Mucosa of stomach (tissue), 1 donor: Measurements from ENCODE around the gene TMEM270.
"Not testable (repeated sequence)": the region's sequence is repeated elsewhere in the genome, so short reads cannot be mapped to it uniquely, and the experiment has no call there.

Source experiments
- H3K27me3 ChIP-seq: one replicate; pipeline ENCODE4 v1.7.0; 2013; ENCODE audit warnings: mild to moderate bottlenecking, low read length; ENCODE audit not compliant: control insufficient read depth, insufficient read depth
- H3K36me3 ChIP-seq: one replicate; pipeline ENCODE4 v1.7.0; 2013; ENCODE audit warnings: low read length; ENCODE audit not compliant: control insufficient read depth, insufficient read depth
- H3K4me1 ChIP-seq: one replicate; pipeline ENCODE4 v1.7.0; 2013; ENCODE audit warnings: mild to moderate bottlenecking, low read length; ENCODE audit not compliant: control insufficient read depth, insufficient read depth
- H3K4me3 ChIP-seq: one replicate; pipeline ENCODE4 v1.7.0; 2013; ENCODE audit warnings: low read length
- H3K9ac ChIP-seq: one replicate; pipeline ENCODE4 v1.7.0; 2013; ENCODE audit warnings: mild to moderate bottlenecking, low read length, moderate library complexity
- H3K9me3 ChIP-seq: one replicate; pipeline ENCODE4 v1.7.0; 2013; ENCODE audit warnings: mild to moderate bottlenecking, low read length, moderate library complexity; ENCODE audit not compliant: control insufficient read depth
- donor health status: Pancreatic carcinoma.

The TMEM270 gene

GRCh38 chr7:73834626-73835191 lies 26.2 kb upstream of the TMEM270 start:
- H3K9ac ChIP-seq: no peak overlapping the region
- H3K9me3 ChIP-seq: no peaks in the 10 kb centered on the region
- peaks cover 30% of the 10 kb centered on the region for H3K4me1 ChIP-seq
- no peaks in the 10 kb centered on the region for H3K36me3 ChIP-seq
- H3K27me3 ChIP-seq: peaks cover 32% of the 10 kb centered on the region
- H3K4me3 ChIP-seq: no peak overlapping the region

- not testable (repeated sequence) for H3K9ac ChIP-seq, H3K4me3 ChIP-seq, H3K9me3 ChIP-seq, H3K36me3 ChIP-seq
- H3K27me3 ChIP-seq: peaks cover 11% of the 10 kb centered on the region
- H3K4me1 ChIP-seq: peaks cover 20% of the 10 kb centered on the region
Observed at GRCh38 chr7:73837167-73837566, 23.8 kb upstream of the TMEM270 start.

- Histone ChIP-seq H3K36me3 (no peaks in the 10 kb centered on the region), H3K9me3 (no peaks in the 10 kb centered on the region), H3K4me1 (peaks cover 8% of the 10 kb centered on the region), H3K27me3 (peaks cover 6% of the 10 kb centered on the region), H3K9ac (no peak overlapping the region), H3K4me3 (no peak overlapping the region)
Observed at GRCh38 chr7:73838642-73839041, 22.3 kb upstream of the TMEM270 start.

DNA sequence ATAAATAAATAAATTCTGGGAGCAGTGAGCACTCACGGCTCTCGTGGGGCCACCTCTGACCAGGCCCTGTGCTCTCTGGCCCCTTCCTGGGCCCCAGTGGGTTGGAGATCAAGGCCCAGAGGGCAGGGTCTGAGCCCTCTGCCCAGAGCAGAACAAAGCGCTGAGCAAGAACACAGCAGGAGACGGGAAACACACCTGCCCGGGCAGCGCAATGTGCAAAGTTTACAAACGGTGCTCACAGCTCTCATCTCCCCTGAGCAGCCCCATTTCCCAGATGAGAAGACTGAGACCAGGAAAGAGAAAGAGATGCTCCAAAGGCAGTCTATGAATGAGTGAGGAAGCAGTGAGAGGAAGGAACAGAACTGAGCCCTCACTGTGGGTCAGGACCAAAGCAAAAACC lies 21.7 kb upstream of the TMEM270 start:
- Histone ChIP-seq H3K9ac (no peak overlapping the region), H3K9me3 (no peaks in the 10 kb centered on the region), H3K27me3 (peaks cover 11% of the 10 kb centered on the region), H3K36me3 (no peaks in the 10 kb centered on the region), H3K4me3 (no peak overlapping the region), H3K4me1 (peaks cover 8% of the 10 kb centered on the region)

- no peak overlapping the region for H3K4me3 ChIP-seq
- no peaks in the 10 kb centered on the region for H3K36me3 ChIP-seq
- H3K9me3 ChIP-seq: no peaks in the 10 kb centered on the region
- H3K27me3 ChIP-seq: peaks cover 11% of the 10 kb centered on the region
- no peak overlapping the region for H3K9ac ChIP-seq
- peaks cover 8% of the 10 kb centered on the region for H3K4me1 ChIP-seq
Observed at GRCh38 chr7:73839743-73840714, 20.9 kb upstream of the TMEM270 start.

- no peaks in the 10 kb centered on the region for H3K9me3 ChIP-seq
- no peaks in the 10 kb centered on the region for H3K36me3 ChIP-seq
- H3K4me3 ChIP-seq: no peak overlapping the region
- peaks cover 8% of the 10 kb centered on the region for H3K4me1 ChIP-seq
- no peak overlapping the region for H3K9ac ChIP-seq
- H3K27me3 ChIP-seq: peaks cover 11% of the 10 kb centered on the region
Observed at GRCh38 chr7:73840715-73841379, 20.1 kb upstream of the TMEM270 start.

DNA sequence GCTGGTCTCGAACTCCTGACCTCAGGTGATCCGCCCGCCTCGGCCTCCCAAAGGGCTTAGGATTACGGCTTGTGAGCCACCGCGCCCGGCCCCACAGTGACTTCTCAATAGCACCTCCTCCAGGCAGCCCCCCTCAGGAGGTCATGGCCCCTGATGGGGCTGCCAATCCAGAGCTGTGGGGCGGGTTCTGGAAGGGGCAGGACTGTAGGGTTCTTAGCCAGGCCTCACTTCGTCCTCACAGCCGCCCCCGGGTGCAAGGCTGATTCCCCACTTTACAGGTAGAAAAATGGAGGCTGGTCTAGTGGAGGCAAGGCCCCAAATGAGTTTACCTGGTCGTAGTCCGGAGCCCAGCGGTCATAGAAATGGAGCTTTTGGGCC lies 19.3 kb upstream of the TMEM270 start:
- H3K27me3 ChIP-seq: peaks cover 11% of the 10 kb centered on the region
- no peaks in the 10 kb centered on the region for H3K36me3 ChIP-seq
- peak overlapping the region; percentile 57 for H3K4me3 ChIP-seq
- no peaks in the 10 kb centered on the region for H3K9me3 ChIP-seq
- peaks cover 8% of the 10 kb centered on the region for H3K4me1 ChIP-seq
- H3K9ac ChIP-seq: peak overlapping the region; percentile 66

DNA sequence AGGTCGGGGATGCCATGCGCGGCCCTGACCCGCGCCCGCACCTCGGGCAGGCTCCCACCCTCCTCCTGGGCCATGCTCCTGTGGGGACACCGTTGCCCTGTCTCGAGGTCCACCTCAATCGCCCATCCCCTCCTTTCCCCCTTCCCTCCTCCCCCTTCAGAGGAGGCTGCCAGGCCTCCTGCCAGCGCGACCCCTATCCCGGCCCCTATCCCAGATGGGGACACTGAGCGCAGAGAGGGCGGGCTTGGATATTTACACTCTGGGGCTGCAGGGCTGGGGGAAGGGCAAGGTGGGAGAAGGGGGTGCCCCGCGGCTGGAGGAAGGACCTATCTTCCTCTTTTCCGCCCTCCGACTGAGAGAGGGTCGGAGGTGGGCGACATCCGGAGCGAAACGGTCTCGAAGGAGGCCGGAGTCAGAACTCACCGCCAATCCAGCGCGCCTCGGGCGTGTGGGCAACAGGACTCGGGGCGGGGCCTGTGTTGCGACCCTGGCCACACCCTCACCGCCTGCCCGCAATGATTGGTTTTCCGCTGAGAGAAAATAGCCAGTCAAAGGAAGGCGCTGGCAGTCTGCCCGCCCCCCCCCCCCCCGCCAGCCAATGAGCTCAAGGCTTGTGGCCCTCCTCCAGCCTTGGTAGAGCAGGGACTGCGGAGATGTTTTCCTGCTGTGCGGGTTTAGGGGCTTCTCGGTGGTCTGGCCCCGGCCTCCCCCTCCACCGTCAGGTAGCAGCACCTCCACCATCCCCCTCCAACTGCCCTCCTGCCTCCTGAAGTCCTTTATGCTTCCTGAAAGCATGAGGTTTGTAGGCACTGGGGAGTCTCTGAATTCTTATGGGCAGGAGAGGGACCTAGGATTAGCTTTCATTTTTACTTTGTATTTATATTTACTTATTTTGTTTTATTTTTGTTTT lies 18.6 kb upstream of the TMEM270 start, which contains the start of gene METTL27:
Gene METTL27 (minus strand): TSS at position 450 of the 910 bp plus-strand sequence. CDS start 376 bp downstream, at position 74.
- peaks cover 8% of the 10 kb centered on the region for H3K4me1 ChIP-seq
- H3K9ac ChIP-seq: peak within 1 kb of the TSS; percentile 66
- H3K9me3 ChIP-seq: no peaks in the 10 kb centered on the region
- peaks cover 11% of the 10 kb centered on the region for H3K27me3 ChIP-seq
- peak within 1 kb of the TSS; percentile 57 for H3K4me3 ChIP-seq
- no peaks in the 10 kb centered on the region for H3K36me3 ChIP-seq

DNA sequence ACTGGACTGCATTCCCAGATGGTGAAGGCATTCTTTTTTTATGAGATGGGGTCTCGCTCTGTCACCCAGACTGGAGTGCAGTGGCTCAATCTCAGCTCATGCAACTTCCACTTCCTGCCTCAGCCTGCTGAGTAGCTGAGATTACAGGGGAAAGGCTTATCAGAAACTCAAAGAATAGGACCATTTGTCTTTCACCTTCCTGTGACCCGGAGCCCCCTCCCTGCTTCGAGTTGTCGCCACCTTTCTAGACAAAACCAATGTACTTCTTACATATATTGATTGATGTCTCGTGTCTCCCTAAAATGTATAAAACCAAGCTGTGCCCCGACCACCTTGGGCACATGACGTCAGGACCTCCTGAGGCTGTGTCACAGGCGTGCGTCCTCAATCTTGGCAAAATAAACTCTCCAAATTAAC lies 16.8 kb upstream of the TMEM270 start:
- Histone ChIP-seq H3K9me3 (no peaks in the 10 kb centered on the region), H3K36me3 (no peaks in the 10 kb centered on the region)

GRCh38 chr7:73844848-73845460 lies 16.0 kb upstream of the TMEM270 start:
- H3K4me3 ChIP-seq: no peak overlapping the region
- H3K27me3 ChIP-seq: peaks cover 5% of the 10 kb centered on the region
- H3K9ac ChIP-seq: no peak overlapping the region
- H3K4me1 ChIP-seq: peaks cover 14% of the 10 kb centered on the region
- no peaks in the 10 kb centered on the region for H3K9me3 ChIP-seq
- no peaks in the 10 kb centered on the region for H3K36me3 ChIP-seq

More for the DNA sequence above, 16.8 kb upstream of the TMEM270 start:
- Histone ChIP-seq H3K4me1 (peaks cover 8% of the 10 kb centered on the region), H3K27me3 (peaks cover 11% of the 10 kb centered on the region), H3K9ac (no peak overlapping the region), H3K4me3 (no peak overlapping the region)

DNA sequence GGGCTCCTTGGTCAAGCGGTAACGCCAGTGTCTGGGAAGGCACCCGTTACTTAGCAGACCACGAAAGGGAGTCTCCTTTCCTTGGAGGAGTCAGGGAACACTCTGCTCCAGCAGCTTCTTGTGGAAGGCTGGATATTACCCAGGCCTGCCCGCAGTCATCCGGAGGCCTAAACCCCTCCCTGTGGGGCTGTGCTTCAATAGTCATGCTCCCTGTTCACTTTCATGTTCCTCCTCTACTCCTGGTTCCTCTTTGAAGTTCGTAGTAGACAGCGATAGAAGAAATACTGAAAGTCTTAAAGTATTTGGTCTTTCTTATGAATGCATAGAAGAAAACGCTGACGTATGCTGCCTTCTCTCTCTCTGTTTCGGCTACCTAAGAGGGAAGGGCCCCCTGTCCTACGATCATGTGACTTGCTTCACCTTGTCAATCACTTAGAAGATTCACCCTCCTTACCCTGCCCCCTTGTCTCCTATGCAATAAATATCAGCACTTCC lies 15.2 kb upstream of the TMEM270 start:
- H3K4me3 ChIP-seq, H3K36me3 ChIP-seq, H3K9me3 ChIP-seq, H3K27me3 ChIP-seq, H3K9ac ChIP-seq: not testable (repeated sequence)
- H3K4me1 ChIP-seq: peaks cover 19% of the 10 kb centered on the region
